Adipocyte (in vitro differentiated cells): Measurements from ENCODE around the gene KCTD13.
"Not testable (repeated sequence)": the region's sequence is repeated elsewhere in the genome, so short reads cannot be mapped to it uniquely, and the experiment has no call there.

Source experiments
- DNase-seq: peaks from one replicate; pipeline ENCODE4 v3.0.0-alpha.2; 2015; ENCODE audit warnings: low read depth
- H3K27me3 ChIP-seq: replicated peaks from 2 replicates; pipeline ENCODE4 v1.7.0; 2013; ENCODE audit warnings: mild to moderate bottlenecking, low read length, moderate library complexity; ENCODE audit not compliant: control insufficient read depth, insufficient read depth
- H3K36me3 ChIP-seq: 2 replicates; pipeline ENCODE4 v1.7.0; 2013; ENCODE audit warnings: low read length, mild to moderate bottlenecking, moderate library complexity; ENCODE audit not compliant: control insufficient read depth, insufficient read depth, severe bottlenecking
- H3K4me1 ChIP-seq: 2 replicates; pipeline ENCODE4 v1.7.0; 2013; ENCODE audit warnings: mild to moderate bottlenecking, low read length, moderate library complexity; ENCODE audit not compliant: control insufficient read depth, insufficient read depth
- H3K4me3 ChIP-seq: 2 replicates; pipeline ENCODE4 v1.7.0; 2013; ENCODE audit warnings: mild to moderate bottlenecking, low read length, moderate library complexity
- H3K9ac ChIP-seq: 2 replicates; pipeline ENCODE4 v1.7.0; 2013; ENCODE audit warnings: mild to moderate bottlenecking, low read length, moderate library complexity
- H3K9me3 ChIP-seq: 2 replicates; pipeline ENCODE4 v1.7.0; 2013; ENCODE audit warnings: mild to moderate bottlenecking, low read length, moderate library complexity; ENCODE audit not compliant: control insufficient read depth

The KCTD13 gene

GRCh38 chr16:29913514-29913913, 12.5 kb downstream of the KCTD13 start:
- DNase-seq = no peak
- peaks cover 17% of the 10 kb centered on the region for H3K36me3 ChIP-seq
- H3K4me3 ChIP-seq = no peak overlapping the region
- H3K9me3 ChIP-seq = no peaks in the 10 kb centered on the region
- H3K9ac ChIP-seq = no peak overlapping the region
- H3K4me1 ChIP-seq = peaks cover 7% of the 10 kb centered on the region
- H3K27me3 ChIP-seq = no peaks in the 10 kb centered on the region

GRCh38 chr16:29912087-29912486, 13.9 kb downstream of the KCTD13 start:
- Histone ChIP-seq H3K4me1 (peaks cover 7% of the 10 kb centered on the region), H3K9ac (no peak overlapping the region), H3K36me3 (peaks cover 11% of the 10 kb centered on the region), H3K4me3 (no peak overlapping the region), H3K9me3 (no peaks in the 10 kb centered on the region), H3K27me3 (no peaks in the 10 kb centered on the region)
- DNase-seq = no peak

- no peak overlapping the region for H3K4me3 ChIP-seq
- DNase-seq = no peak
Observed at GRCh38 chr16:29911676-29912010, 14.4 kb downstream of the KCTD13 start.

GRCh38 chr16:29910819-29911675, 15.0 kb downstream of the KCTD13 start:
- Histone ChIP-seq H3K9ac (no peak overlapping the region), H3K4me1 (peaks cover 7% of the 10 kb centered on the region), H3K36me3 (peaks cover 15% of the 10 kb centered on the region), H3K27me3 (no peaks in the 10 kb centered on the region), H3K4me3 (no peak overlapping the region), H3K9me3 (no peaks in the 10 kb centered on the region)
- no peak for DNase-seq

More at GRCh38 chr16:29911676-29912010, 14.4 kb downstream of the KCTD13 start:
- Histone ChIP-seq H3K27me3 (no peaks in the 10 kb centered on the region), H3K9me3 (no peaks in the 10 kb centered on the region), H3K36me3 (peaks cover 12% of the 10 kb centered on the region), H3K4me1 (peaks cover 7% of the 10 kb centered on the region), H3K9ac (no peak overlapping the region)

GRCh38 chr16:29909851-29910250, 16.2 kb downstream of the KCTD13 start:
- not testable (repeated sequence) for DNase-seq, H3K9me3 ChIP-seq, H3K9ac ChIP-seq, H3K4me3 ChIP-seq, H3K27me3 ChIP-seq, H3K4me1 ChIP-seq
- peaks cover 12% of the 10 kb centered on the region for H3K36me3 ChIP-seq

- Histone ChIP-seq H3K9me3 (no peaks in the 10 kb centered on the region), H3K36me3 (peaks cover 8% of the 10 kb centered on the region)
- DNase-seq = peak; percentile 23
Observed at GRCh38 chr16:29909391-29909790, 16.6 kb downstream of the KCTD13 start.

GRCh38 chr16:29908719-29909220, 17.3 kb downstream of the KCTD13 start:
- Histone ChIP-seq H3K9ac (no peak overlapping the region), H3K27me3 (no peaks in the 10 kb centered on the region), H3K4me1 (peaks cover 7% of the 10 kb centered on the region), H3K36me3 (peaks cover 4% of the 10 kb centered on the region), H3K9me3 (no peaks in the 10 kb centered on the region), H3K4me3 (no peak overlapping the region)
- DNase-seq = no peak

More at GRCh38 chr16:29909391-29909790, 16.6 kb downstream of the KCTD13 start:
- Histone ChIP-seq H3K27me3 (no peaks in the 10 kb centered on the region), H3K4me1 (peaks cover 7% of the 10 kb centered on the region), H3K4me3 (no peak overlapping the region), H3K9ac (no peak overlapping the region)

- no peak overlapping the region for H3K4me3 ChIP-seq
- DNase-seq = no peak
- H3K36me3 ChIP-seq = peaks cover 4% of the 10 kb centered on the region
- H3K4me1 ChIP-seq = peaks cover 7% of the 10 kb centered on the region
- H3K27me3 ChIP-seq = no peaks in the 10 kb centered on the region
- no peaks in the 10 kb centered on the region for H3K9me3 ChIP-seq
- no peak overlapping the region for H3K9ac ChIP-seq
Observed at GRCh38 chr16:29907973-29908372, 18.1 kb downstream of the KCTD13 start.

- H3K4me3 ChIP-seq = no peak overlapping the region
- no peak overlapping the region for H3K9ac ChIP-seq
- DNase-seq = no peak
- H3K4me1 ChIP-seq = peaks cover 7% of the 10 kb centered on the region
- no peaks in the 10 kb centered on the region for H3K27me3 ChIP-seq
- H3K36me3 ChIP-seq = peaks cover 4% of the 10 kb centered on the region
- no peaks in the 10 kb centered on the region for H3K9me3 ChIP-seq
Observed at GRCh38 chr16:29906520-29907244, 19.3 kb downstream of the KCTD13 start.

- peaks cover 4% of the 10 kb centered on the region for H3K36me3 ChIP-seq
- H3K9me3 ChIP-seq = no peaks in the 10 kb centered on the region
- H3K9ac ChIP-seq = no peak overlapping the region
- DNase-seq = no peak
- H3K27me3 ChIP-seq = no peaks in the 10 kb centered on the region
- no peak overlapping the region for H3K4me3 ChIP-seq
- H3K4me1 ChIP-seq = peaks cover 12% of the 10 kb centered on the region
Observed at GRCh38 chr16:29905668-29906067, 20.4 kb downstream of the KCTD13 start.

GRCh38 chr16:29904947-29905346, 21.1 kb downstream of the KCTD13 start:
- Histone ChIP-seq H3K4me3 (no peak overlapping the region), H3K27me3 (no peaks in the 10 kb centered on the region), H3K4me1 (peaks cover 14% of the 10 kb centered on the region), H3K36me3 (peaks cover 4% of the 10 kb centered on the region), H3K9ac (no peak overlapping the region), H3K9me3 (no peaks in the 10 kb centered on the region)
- DNase-seq = no peak
